CD4-positive, alpha-beta T cell (primary cell): Measurements from ENCODE around the gene TRIM47. TPM values are rescaled to one million over a fixed set of nuclear protein-coding genes. Genes with fewer than 3 reads are reported as not detected.

Experiments used
- ATAC-seq: fragments of 200-7000 bp; cut with Tn5 transposase; one replicate; pipeline ENCODE4 v1.10.0; 2022; ENCODE audit warnings: mild to moderate bottlenecking; ENCODE audit not compliant: poor library complexity
- CTCF ChIA-PET: fragments of 350-600 bp; sonication (Branson Sonifier 250); formaldehyde crosslinking; loops from one replicate; lab custom pipeline; 2021; ENCODE audit warnings: antibody characterized with exemption, inconsistent platforms; lab: Charles Lee
- POLR2A ChIA-PET: fragments of 350-600 bp; sonication (Branson Sonifier 250); formaldehyde crosslinking; loops from one replicate; lab custom pipeline; 2021; ENCODE audit warnings: antibody characterized with exemption, inconsistent platforms; lab: Charles Lee
- DNase-seq, 14 experiments: peaks; one replicate each; pipeline ENCODE4 v3.0.0-alpha.2; 2013 to 2020; ENCODE audit warnings: mixed read lengths in 2 of 14
- H3K27ac ChIP-seq, 2 donors: one replicate each; pipeline versions ENCODE4 v1.5.1 to v1.7.0; 2013; ENCODE audit warnings: low read length in 2 of 2, low read depth in 1 of 2, mild to moderate bottlenecking in 1 of 2
- H3K27me3 ChIP-seq, 2 experiments: 1 replicate in 1 of 2; 2 replicates in 1 of 2; pipeline versions ENCODE4 v1.6.1 to v1.7.0; 2013; ENCODE audit warnings: low read length in 2 of 2, control low read depth in 1 of 2, mild to moderate bottlenecking in 1 of 2, moderate library complexity in 1 of 2; ENCODE audit not compliant: insufficient read depth in 2 of 2, control insufficient read depth in 1 of 2
- H3K36me3 ChIP-seq: one replicate; pipeline ENCODE4 v1.6.1; 2013; ENCODE audit warnings: low read length, control low read depth; ENCODE audit not compliant: insufficient read depth
- H3K4me1 ChIP-seq: one replicate; pipeline ENCODE4 v1.6.1; 2013; ENCODE audit warnings: low read length, control low read depth; ENCODE audit not compliant: insufficient read depth
- H3K4me3 ChIP-seq: one replicate; pipeline ENCODE4 v1.5.1; 2013; ENCODE audit warnings: mild to moderate bottlenecking, low read length, moderate library complexity
- H3K9me3 ChIP-seq, 2 experiments: 1 replicate in 1 of 2; 2 replicates in 1 of 2; pipeline versions ENCODE4 v1.6.1 to v1.7.0; 2013; ENCODE audit warnings: low read length in 2 of 2, mild to moderate bottlenecking in 2 of 2, control low read depth in 1 of 2, moderate library complexity in 1 of 2; ENCODE audit not compliant: control insufficient read depth in 1 of 2, insufficient read depth in 1 of 2
- H3K27ac Mint-ChIP-seq: one replicate; pipeline ENCODE4 v1.8.0; 2020; ENCODE audit warnings: mixed read lengths
- H3K27me3 Mint-ChIP-seq: one replicate; pipeline ENCODE4 v1.8.0; 2021; ENCODE audit warnings: mixed read lengths
- H3K36me3 Mint-ChIP-seq: one replicate; pipeline ENCODE4 v1.8.0; 2021; ENCODE audit warnings: low read depth, mixed read lengths
- H3K4me1 Mint-ChIP-seq: one replicate; pipeline ENCODE4 v1.8.0; 2021; ENCODE audit warnings: low read depth, mixed read lengths
- H3K4me3 Mint-ChIP-seq: one replicate; pipeline ENCODE4 v1.8.0; 2020; ENCODE audit warnings: mild to moderate bottlenecking, mixed read lengths
- H3K9me3 Mint-ChIP-seq: one replicate; pipeline ENCODE4 v1.8.0; 2020; ENCODE audit warnings: mixed read lengths
- intact Hi-C, 2 experiments: fragments of 100-400 bp; cut with DNase I in 1 of 2; cut with micrococcal nuclease in 1 of 2; formaldehyde crosslinking; loops; one replicate each; pipeline versions ENCODE4 v1.15.1 to v1.9.0; 2023 to 2025; cut with DNase I, micrococcal nuclease
- total RNA-seq, 174 experiments: library from RNA in 2 of 174; stranded (reverse) in 2 of 174; gene quantifications; one replicate each; pipeline ENCODE4 v1.2.3 and lab custom pipeline; 2021 to 2026
- TF ChIP-seq, protein P1 (sequence below): fragments of 200-600 bp; IDR thresholded peaks from one replicate; pipeline ENCODE4 v1.8.0; 2022; ENCODE audit warnings: antibody characterized with exemption, mild to moderate bottlenecking

Gene TRIM47
- total RNA-seq, 2 experiments from 2014 or later = 2.3 to 2.8 TPM

DNA sequence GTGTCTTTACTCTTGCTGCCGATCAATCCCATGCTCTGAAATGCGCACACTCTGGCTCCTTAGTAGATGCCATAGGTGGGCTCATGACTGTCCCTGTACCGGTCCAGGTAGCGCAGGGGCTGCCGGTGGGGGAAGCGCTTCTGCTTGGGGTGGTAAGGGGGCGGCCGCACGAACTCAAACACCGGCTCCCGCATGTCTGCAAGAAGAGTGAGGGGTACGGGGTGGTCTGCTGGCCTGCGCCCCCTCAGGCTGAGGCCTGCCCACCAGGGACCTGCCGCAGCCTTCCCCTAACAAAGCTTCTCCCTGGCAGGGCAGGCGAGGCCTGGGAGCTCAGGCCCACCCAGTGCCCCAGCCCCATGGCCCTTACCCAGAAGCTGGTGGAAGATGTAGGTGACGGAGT lies 20.4 kb upstream of the TRIM47 start:
- Histone ChIP-seq H3K9me3 (no peaks in the 10 kb centered on the region), H3K36me3 (peaks cover 48% of the 10 kb centered on the region), H3K27ac (no peak overlapping the region), H3K4me1 (peaks cover 31% of the 10 kb centered on the region), H3K27me3 (no peaks in the 10 kb centered on the region), H3K4me3 (no peak overlapping the region)
- Mint-ChIP-seq H3K4me1 (peaks cover 23% of the 10 kb centered on the region), H3K27me3 (no peaks in the 10 kb centered on the region), H3K27ac (peak overlapping the region; percentile 39), H3K36me3 (peaks cover 50% of the 10 kb centered on the region), H3K9me3 (no peaks in the 10 kb centered on the region), H3K4me3 (peak overlapping the region; percentile 68)
- no peak for ATAC-seq
- peak in 1 of 14 experiments; percentile 30 for DNase-seq
- intact Hi-C loops = no loop called here
- POLR2A ChIA-PET = interaction anchor here (2.5 to 3.3 kb wide), 2 partner anchors 43 to 119 kb away, joined by 13 to 21 read pairs; partner anchors contain the start of gene WBP2
- TF ChIP-seq, protein P1, sequence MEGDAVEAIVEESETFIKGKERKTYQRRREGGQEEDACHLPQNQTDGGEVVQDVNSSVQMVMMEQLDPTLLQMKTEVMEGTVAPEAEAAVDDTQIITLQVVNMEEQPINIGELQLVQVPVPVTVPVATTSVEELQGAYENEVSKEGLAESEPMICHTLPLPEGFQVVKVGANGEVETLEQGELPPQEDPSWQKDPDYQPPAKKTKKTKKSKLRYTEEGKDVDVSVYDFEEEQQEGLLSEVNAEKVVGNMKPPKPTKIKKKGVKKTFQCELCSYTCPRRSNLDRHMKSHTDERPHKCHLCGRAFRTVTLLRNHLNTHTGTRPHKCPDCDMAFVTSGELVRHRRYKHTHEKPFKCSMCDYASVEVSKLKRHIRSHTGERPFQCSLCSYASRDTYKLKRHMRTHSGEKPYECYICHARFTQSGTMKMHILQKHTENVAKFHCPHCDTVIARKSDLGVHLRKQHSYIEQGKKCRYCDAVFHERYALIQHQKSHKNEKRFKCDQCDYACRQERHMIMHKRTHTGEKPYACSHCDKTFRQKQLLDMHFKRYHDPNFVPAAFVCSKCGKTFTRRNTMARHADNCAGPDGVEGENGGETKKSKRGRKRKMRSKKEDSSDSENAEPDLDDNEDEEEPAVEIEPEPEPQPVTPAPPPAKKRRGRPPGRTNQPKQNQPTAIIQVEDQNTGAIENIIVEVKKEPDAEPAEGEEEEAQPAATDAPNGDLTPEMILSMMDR = no peak
- CTCF ChIA-PET = interaction anchor here (0.9 to 2.5 kb wide), 2 partner anchors 21 to 23 kb away, joined by 3 to 6 read pairs; partner anchors contain the start of gene TRIM47

DNA sequence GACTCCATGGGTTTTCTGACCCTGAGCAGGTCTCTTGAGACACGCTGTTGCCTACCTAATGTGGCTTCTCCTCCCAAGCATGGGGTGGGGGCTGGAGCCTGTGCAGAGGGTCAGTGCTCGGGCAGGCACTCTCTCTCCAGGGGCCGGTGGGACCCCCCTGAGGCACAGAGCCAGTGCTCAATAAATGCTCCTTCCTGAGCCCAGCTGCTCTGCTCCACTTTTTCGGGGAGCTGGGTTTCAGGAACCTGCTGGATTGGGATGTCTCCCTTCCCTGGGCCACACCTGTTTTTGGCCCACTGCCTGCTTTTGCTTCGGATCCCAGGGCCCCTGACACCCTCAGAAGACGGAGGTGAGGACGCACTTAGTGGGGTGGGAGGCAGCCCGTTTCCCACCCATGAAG lies 19.7 kb upstream of the TRIM47 start:
- no peak overlapping the region for H3K4me3 ChIP-seq
- peaks cover 33% of the 10 kb centered on the region for H3K4me1 ChIP-seq
- ATAC-seq (no peak), DNase-seq (no peak)
- TF ChIP-seq, protein P1 = no peak
- no peaks in the 10 kb centered on the region for H3K9me3 ChIP-seq
- POLR2A ChIA-PET = interaction anchor here (3.3 kb wide), 1 partner anchor 118 kb away, joined by 21 read pairs; a partner anchor contains a TSS
- Mint-ChIP-seq H3K36me3 (peaks cover 50% of the 10 kb centered on the region), H3K27me3 (no peaks in the 10 kb centered on the region), H3K9me3 (no peaks in the 10 kb centered on the region), H3K4me3 (peak overlapping the region; percentile 88), H3K4me1 (peaks cover 25% of the 10 kb centered on the region), H3K27ac (peak overlapping the region; percentile 39)
- H3K27me3 ChIP-seq = no peaks in the 10 kb centered on the region
- H3K27ac ChIP-seq = no peak overlapping the region
- peaks cover 48% of the 10 kb centered on the region for H3K36me3 ChIP-seq
- CTCF ChIA-PET = interaction anchor here (0.9 to 2.5 kb wide), 3 partner anchors 20 to 22 kb away, joined by 3 to 6 read pairs (median 5); partner anchors contain the start of gene TRIM47
- intact Hi-C loops = no loop called here

DNA sequence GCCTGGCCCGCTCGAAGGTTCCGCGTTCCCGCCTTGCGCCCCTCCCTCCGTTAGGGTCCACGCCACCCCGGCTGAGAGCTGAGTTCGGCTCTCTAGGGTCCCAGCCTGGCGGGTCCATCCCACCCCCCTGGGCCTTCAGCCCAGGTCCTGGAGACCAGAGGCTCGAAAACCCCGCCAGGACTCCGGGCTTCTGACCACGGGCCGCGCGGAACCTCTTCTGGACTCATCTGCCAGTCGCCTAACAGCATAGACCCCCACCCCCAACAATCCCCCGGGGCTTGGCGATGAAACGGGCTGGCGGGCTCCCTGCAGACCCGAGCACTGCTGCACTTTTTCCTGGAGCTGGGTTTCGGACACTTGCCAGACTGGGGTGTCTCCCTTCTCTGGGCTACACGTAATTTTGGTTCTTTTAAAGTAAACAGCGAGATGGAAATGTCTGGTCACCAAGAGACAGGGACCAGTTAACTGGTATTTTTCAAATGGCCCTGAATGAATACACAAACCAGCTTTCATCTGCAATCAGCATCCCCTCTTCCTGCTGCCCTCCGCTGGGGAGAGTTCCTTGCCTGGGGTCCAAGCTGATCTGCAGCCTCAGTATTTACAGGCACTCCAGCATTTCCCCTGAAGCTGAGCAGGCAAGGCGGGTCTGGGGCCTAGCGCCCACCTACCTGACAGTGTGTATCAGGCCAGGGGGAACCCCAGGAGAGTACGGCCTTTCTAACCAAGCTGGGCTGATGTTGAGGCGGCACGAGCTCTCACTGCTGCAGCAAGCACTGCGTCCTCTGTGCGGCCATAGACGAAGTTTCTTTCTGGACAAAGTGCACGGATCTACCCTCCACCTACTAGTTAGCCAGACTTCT lies 19.0 kb upstream of the TRIM47 start:
- H3K27me3 Mint-ChIP-seq = no peaks in the 10 kb centered on the region
- TF ChIP-seq, protein P1 = no peak
- no peaks in the 10 kb centered on the region for H3K9me3 Mint-ChIP-seq
- Histone ChIP-seq H3K27ac (no peak overlapping the region), H3K4me1 (peaks cover 33% of the 10 kb centered on the region), H3K36me3 (peaks cover 50% of the 10 kb centered on the region), H3K27me3 (no peaks in the 10 kb centered on the region), H3K4me3 (peak overlapping the region; percentile 10), H3K9me3 (no peaks in the 10 kb centered on the region)
- ChIA-PET POLR2A (interaction anchor here (0.6 to 3.5 kb wide), 14 partner anchors 8 to 368 kb away, joined by 3 to 74 read pairs (median 8); partner anchors contain the start of genes ACOX1, GALK1, TEN1 and TRIM47), CTCF (interaction anchor here (0.7 to 2.1 kb wide), 11 partner anchors 7 to 144 kb away, joined by 3 to 50 read pairs (median 6); partner anchors contain the start of genes MRPL38, TRIM47 and WBP2)
- intact Hi-C loops = loop anchor here (2.0 kb wide), 2 partner anchors 21 to 115 kb away; no protein-coding TSS in a partner anchor
- peaks cover 25% of the 10 kb centered on the region for H3K4me1 Mint-ChIP-seq
- peak overlapping the region; percentile 88 for H3K4me3 Mint-ChIP-seq
- DNase-seq (peak in 1 of 14 experiments; percentile 41), ATAC-seq (no peak)
- H3K36me3 Mint-ChIP-seq = peaks cover 49% of the 10 kb centered on the region
- peak overlapping the region; percentile 78 for H3K27ac Mint-ChIP-seq
